HG03108 (cell line): Measurements from ENCODE around the gene SRP19.
"Not testable (repeated sequence)": the region's sequence is repeated elsewhere in the genome, so short reads cannot be mapped to it uniquely, and the experiment has no call there.

ENCODE experiments used
- ATAC-seq: cut with Tn5 transposase; IDR thresholded peaks from one replicate; pipeline ENCODE4 v1.9.1; 2021; ENCODE audit warnings: moderate library complexity; ENCODE audit not compliant: unreplicated experiment

SRP19 gene

GRCh38 chr5:112869948-112870347 lies 8.9 kb downstream of the SRP19 start:
- peak; percentile 67 for ATAC-seq

GRCh38 chr5:112870966-112871365 lies 9.9 kb downstream of the SRP19 start:
- ATAC-seq, result no peak

- ATAC-seq, result no peak
Observed at GRCh38 chr5:112876362-112876761, 15.3 kb downstream of the SRP19 start.

GRCh38 chr5:112878101-112878500 lies 17.0 kb downstream of the SRP19 start:
- no peak for ATAC-seq

- peak; percentile 64 for ATAC-seq
Observed at GRCh38 chr5:112878760-112879159, 17.7 kb downstream of the SRP19 start.

GRCh38 chr5:112880219-112880964 lies 19.3 kb downstream of the SRP19 start:
- ATAC-seq, result no peak

- no peak for ATAC-seq
Observed at GRCh38 chr5:112883192-112883591, 22.1 kb downstream of the SRP19 start.

- no peak for ATAC-seq
Observed at GRCh38 chr5:112885001-112885400, 23.9 kb downstream of the SRP19 start.

- no peak for ATAC-seq
Observed at GRCh38 chr5:112886975-112887374, 25.9 kb downstream of the SRP19 start.

GRCh38 chr5:112892066-112892465 lies 31.0 kb downstream of the SRP19 start:
- not testable (repeated sequence) for ATAC-seq

- ATAC-seq, result no peak
Observed at GRCh38 chr5:112892776-112893175, 31.7 kb downstream of the SRP19 start.

GRCh38 chr5:112895682-112896081 lies 34.6 kb downstream of the SRP19 start:
- ATAC-seq, result no peak

GRCh38 chr5:112902561-112902960 lies 41.5 kb downstream of the SRP19 start:
- ATAC-seq, result no peak

GRCh38 chr5:112904996-112905395 lies 43.9 kb downstream of the SRP19 start:
- not testable (repeated sequence) for ATAC-seq

- peak; percentile 51 for ATAC-seq
Observed at GRCh38 chr5:112906637-112907036, 45.5 kb downstream of the SRP19 start.

GRCh38 chr5:112907166-112907631 lies 46.1 kb downstream of the SRP19 start:
- ATAC-seq, result no peak

- ATAC-seq, result no peak
Observed at GRCh38 chr5:112908854-112909253, 47.8 kb downstream of the SRP19 start.

- ATAC-seq, result no peak
Observed at GRCh38 chr5:112910529-112910928, 49.4 kb downstream of the SRP19 start.

- no peak for ATAC-seq
Observed at GRCh38 chr5:112914584-112914983, 53.5 kb downstream of the SRP19 start.

- ATAC-seq, result peak; percentile 61
Observed at GRCh38 chr5:112915831-112916230, 54.7 kb downstream of the SRP19 start.

GRCh38 chr5:112917453-112917995 lies 56.4 kb downstream of the SRP19 start:
- ATAC-seq, result no peak

- no peak for ATAC-seq
Observed at GRCh38 chr5:112918136-112918535, 57.0 kb downstream of the SRP19 start.

GRCh38 chr5:112918679-112919078 lies 57.6 kb downstream of the SRP19 start:
- no peak for ATAC-seq
